HepG2 (cell line): ENCODE measurements around the gene TBC1D25. TPM values are rescaled to one million over a fixed set of nuclear protein-coding genes. Genes with fewer than 3 reads are reported as not detected.

Source experiments
- AGO2 ChIP-seq: fragments of 200-400 bp; formaldehyde crosslinking; optimal IDR thresholded peaks from 2 replicates; pipeline ENCODE3; 2017; ENCODE audit warnings: mild to moderate bottlenecking, low read depth, low read length, moderate library complexity
- BCL3 ChIP-seq: sonication (generic); formaldehyde crosslinking; IDR thresholded peaks from 2 replicates; pipeline ENCODE4 v1.5.1; 2020; ENCODE audit warnings: mild to moderate bottlenecking, missing genetic modification reagents, moderate library complexity
- CENPX ChIP-seq: sonication (generic); formaldehyde crosslinking; IDR thresholded peaks from 2 replicates; pipeline ENCODE4 v1.9.0; 2021; ENCODE audit warnings: mild to moderate bottlenecking, missing genetic modification reagents, moderate library complexity
- EZH2 ChIP-seq: conservative IDR thresholded peaks from 2 replicates; pipeline ENCODE4 v1.6.1; 2012; ENCODE audit warnings: mild to moderate bottlenecking, low read depth, low read length, moderate library complexity
- GFI1 ChIP-seq: sonication (generic); formaldehyde crosslinking; IDR thresholded peaks from 2 replicates; pipeline ENCODE4 v1.5.0; 2020; ENCODE audit warnings: missing genetic modification reagents, mild to moderate bottlenecking, borderline replicate concordance
- MYC ChIP-seq: sonication (generic); formaldehyde crosslinking; IDR thresholded peaks from 2 replicates; pipeline ENCODE4 v1.9.0; 2021; ENCODE audit warnings: missing genetic modification reagents, borderline replicate concordance
- PTBP1 ChIP-seq: fragments of 200-400 bp; formaldehyde crosslinking; IDR thresholded peaks from 2 replicates; pipeline ENCODE4 v1.6.1; 2018; ENCODE audit warnings: low read length, low read depth; ENCODE audit not compliant: poor library complexity, severe bottlenecking
- SATB2 ChIP-seq: sonication (generic); formaldehyde crosslinking; IDR thresholded peaks from 2 replicates; pipeline ENCODE4 v1.5.0; 2020; ENCODE audit warnings: missing genetic modification reagents
- SIN3B ChIP-seq: fragments of 150-350 bp; IDR thresholded peaks from 2 replicates; pipeline ENCODE4 v1.6.1; 2014; ENCODE audit warnings: low read length
- SMARCC2 ChIP-seq: fragments of 450-650 bp; IDR thresholded peaks from 2 replicates; pipeline ENCODE4 v1.6.1; 2017; ENCODE audit warnings: antibody characterized with exemption, mild to moderate bottlenecking
- THAP9 ChIP-seq: sonication (generic); formaldehyde crosslinking; IDR thresholded peaks from 2 replicates; pipeline ENCODE4; 2020; ENCODE audit warnings: missing genetic modification reagents, mild to moderate bottlenecking, borderline replicate concordance
- U2AF1 ChIP-seq: fragments of 200-400 bp; formaldehyde crosslinking; optimal IDR thresholded peaks from 2 replicates; pipeline ENCODE3; 2017; ENCODE audit warnings: mild to moderate bottlenecking, low read depth, low read length
- ZBTB4 ChIP-seq: sonication (generic); formaldehyde crosslinking; IDR thresholded peaks from 2 replicates; pipeline ENCODE4 v1.4.0; 2020; ENCODE audit warnings: missing genetic modification reagents, mild to moderate bottlenecking, borderline replicate concordance
- ZBTB8A ChIP-seq: sonication (generic); formaldehyde crosslinking; IDR thresholded peaks from 2 replicates; pipeline ENCODE4 v1.4.0; 2020; ENCODE audit warnings: mild to moderate bottlenecking, low read depth, missing genetic modification reagents, borderline replicate concordance
- ZKSCAN1 ChIP-seq: fragments of 150-350 bp; IDR thresholded peaks from 2 replicates; pipeline ENCODE4 v1.6.1; 2014; ENCODE audit warnings: low read length
- ZNF335 ChIP-seq: sonication (generic); formaldehyde crosslinking; IDR thresholded peaks from 2 replicates; pipeline ENCODE4 v1.4.0; 2020; ENCODE audit warnings: missing genetic modification reagents
- ZNF343 ChIP-seq: sonication (generic); formaldehyde crosslinking; IDR thresholded peaks from 2 replicates; pipeline ENCODE4 v1.4.0; 2020; ENCODE audit warnings: mild to moderate bottlenecking, missing genetic modification reagents
- ZNF503 ChIP-seq: sonication (generic); formaldehyde crosslinking; IDR thresholded peaks from 2 replicates; pipeline ENCODE4 v1.4.0; 2020; ENCODE audit warnings: missing genetic modification reagents
- ZNF550 ChIP-seq: sonication (generic); formaldehyde crosslinking; IDR thresholded peaks from 2 replicates; pipeline ENCODE4 v1.4.0; 2020; ENCODE audit warnings: mild to moderate bottlenecking, missing genetic modification reagents, borderline replicate concordance
- ZNF558 ChIP-seq: sonication (generic); formaldehyde crosslinking; IDR thresholded peaks from 2 replicates; pipeline ENCODE4 v1.9.0; 2022; ENCODE audit warnings: mild to moderate bottlenecking, missing genetic modification reagents, borderline replicate concordance
- ZNF562 ChIP-seq: sonication (generic); formaldehyde crosslinking; IDR thresholded peaks from 2 replicates; pipeline ENCODE4 v1.8.0; 2022; ENCODE audit warnings: missing genetic modification reagents, borderline replicate concordance
- ZSCAN20 ChIP-seq: sonication (generic); formaldehyde crosslinking; IDR thresholded peaks from 2 replicates; pipeline ENCODE4 v1.4.0; 2020; ENCODE audit warnings: missing genetic modification reagents, mild to moderate bottlenecking, borderline replicate concordance
- ZSCAN29 ChIP-seq: sonication (generic); formaldehyde crosslinking; conservative IDR thresholded peaks from 2 replicates; pipeline ENCODE4 v1.4.0; 2020; ENCODE audit warnings: mild to moderate bottlenecking, missing genetic modification reagents
- polyA plus RNA-seq, 8 experiments: library from polyadenylated mRNA; depleted of rRNA in 3 of 8; stranded (reverse) in 7 of 8; unstranded in 1 of 8; fragments of >200 nt; fragmentation: Illumina TruSeq in 4 of 8; extraction: Trizol in 4 of 8; gene quantifications; 2 replicates each; pipeline versions ENCODE4 v1.2.1 to v1.2.3, GENCODE V29; 2011 to 2016; ENCODE audit warnings: low read depth in 4 of 8, missing spikeins in 1 of 8, mixed read lengths in 1 of 8; ENCODE audit not compliant: insufficient read depth in 1 of 8
- total RNA-seq, 5 experiments: library from RNA; depleted of rRNA; stranded (reverse); fragments of >200 nt; fragmentation: Illumina TruSeq; extraction: Trizol; gene quantifications; 2 replicates each; pipeline ENCODE4 v1.2.3, GENCODE V29; 2016; ENCODE audit warnings: low read depth in 1 of 5

Gene TBC1D25
- total and polyA plus RNA-seq, 2 of the 13 experiments (the other 11 are each of a cell fraction or from before 2014, with no cell fraction given) = 3.5 to 4.7 TPM

- TF ChIP-seq THAP9 (CRISPR knock-in tag) = no peak
- TF ChIP-seq PTBP1 = no peak
- TF ChIP-seq ZNF343 (CRISPR knock-in tag) = no peak
- no peak for TF ChIP-seq EZH2
- no peak for TF ChIP-seq ZSCAN29
- no peak for TF ChIP-seq ZNF562
- TF ChIP-seq ZNF335 (CRISPR knock-in tag) = no peak
- TF ChIP-seq CENPX = no peak
- no peak for TF ChIP-seq GFI1 (CRISPR knock-in tag)
- no peak for TF ChIP-seq BCL3 (CRISPR knock-in tag)
- TF ChIP-seq ZNF503 (CRISPR knock-in tag) = no peak
- no peak for TF ChIP-seq ZBTB4 (CRISPR knock-in tag)
- no peak for TF ChIP-seq MYC (CRISPR knock-in tag)
- no peak for TF ChIP-seq ZNF550
- TF ChIP-seq ZBTB8A (CRISPR knock-in tag) = no peak
- TF ChIP-seq U2AF1 = no peak
- no peak for TF ChIP-seq SIN3B
- no peak for TF ChIP-seq ZNF558
- no peak for TF ChIP-seq ZSCAN20 (CRISPR knock-in tag)
- no peak for TF ChIP-seq SMARCC2
- TF ChIP-seq AGO2 = no peak
- TF ChIP-seq SATB2 (CRISPR knock-in tag) = no peak
- TF ChIP-seq ZKSCAN1 = no peak
Measured at GRCh38 chrX:48505481-48505880, 34.0 kb upstream of the TBC1D25 start (continued).
